ENCODE results near the gene PSME3. TPM values are rescaled to one million over a fixed set of nuclear protein-coding genes. Genes with fewer than 3 reads are reported as not detected.
A peak's percentile ranks its signal among the peaks of the same experiment; 100 is the strongest.

Gene PSME3
- total RNA-seq, 1 experiment from 2014 or later, result 222 TPM

DNA sequence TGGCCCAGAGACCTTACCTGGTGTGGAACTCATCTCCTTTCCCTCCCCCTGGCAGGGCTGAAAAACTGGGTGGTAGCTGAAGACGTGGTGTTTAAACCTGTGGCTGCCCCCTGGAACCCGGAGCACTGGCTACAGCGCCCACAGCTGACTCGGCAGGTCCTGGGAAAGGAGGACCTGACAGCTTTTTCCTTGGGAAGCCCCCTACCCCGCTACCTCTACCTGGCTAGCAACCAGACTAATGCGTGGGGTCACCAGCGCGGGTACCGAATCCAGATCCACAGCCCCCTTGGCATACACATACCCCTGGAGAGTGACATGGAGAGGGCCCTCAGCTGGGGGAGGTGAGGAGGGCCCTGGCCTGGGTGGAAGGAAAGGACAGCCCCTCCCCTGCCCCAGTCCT is 15.8 kb downstream of the PSME3 start:
- H3T11ph ChIP-seq (ENCODE audit: low read length), result no peak overlapping the region
- H3K4me1 ChIP-seq (ENCODE audit: insufficient read depth, low read length), result no peaks in the 10 kb centered on the region
- H3K27ac Mint-ChIP-seq, result no peak overlapping the region; a peak in 2 of 7 replicates
- H3K18ac ChIP-seq (ENCODE audit: insufficient read length, low read depth, low read length), result peak overlapping the region; percentile 16
- no peak overlapping the region for H3K56ac ChIP-seq (ENCODE audit: insufficient read length, low read depth, low read length)
- no peak overlapping the region for H3K9ac ChIP-seq (ENCODE audit: extremely low read depth, insufficient read length, low read length)
- no peak overlapping the region for H2BK5ac ChIP-seq (ENCODE audit: insufficient read length, low read length)
- H3K27me3 Mint-ChIP-seq (ENCODE audit: low read depth), result no peaks in the 10 kb centered on the region
- H3K4me3 Mint-ChIP-seq, result no peak overlapping the region
- H3K9me3 Mint-ChIP-seq, result no peaks in the 10 kb centered on the region; a peak in 1 of 5 replicates
- no peak overlapping the region for H4K8ac ChIP-seq (replicated peaks; ENCODE audit: insufficient read length, low read depth, low read length)
- no peak overlapping the region for H2AK5ac ChIP-seq (ENCODE audit: insufficient read length, low read length)
- no peak overlapping the region for H4K5ac ChIP-seq (ENCODE audit: insufficient read length, low read depth, low read length)
- no peaks in the 10 kb centered on the region for H3K23me2 ChIP-seq (ENCODE audit: insufficient read length, low read depth, low read length, poor library complexity, severe bottlenecking)
- H4K20me1 ChIP-seq (ENCODE audit: control insufficient read depth, insufficient read depth, insufficient read length), result no peaks in the 10 kb centered on the region
- H3K9me3 ChIP-seq (ENCODE audit: control insufficient read depth, low read depth, low read length), result no peaks in the 10 kb centered on the region
- no peak overlapping the region for H3K4me2 ChIP-seq (ENCODE audit: insufficient read depth, insufficient read length, low read length)
- H3K27me3 ChIP-seq (ENCODE audit: insufficient read depth, low read length), result no peaks in the 10 kb centered on the region
- H3K36me3 Mint-ChIP-seq (ENCODE audit: insufficient read depth in 1 of 3, low read depth in 3 of 3), result peaks cover 13 to 19% (median 16%) of the 10 kb centered on the region in 3 experiments; a peak in 6 of 7 replicates
- no peak overlapping the region for H3K27ac ChIP-seq (ENCODE audit: insufficient read length, low read depth, low read length)
- H3K79me1 ChIP-seq (ENCODE audit: insufficient read depth, low read depth, low read length, poor library complexity, severe bottlenecking), result no peaks in the 10 kb centered on the region
- no peak overlapping the region for H3K14ac ChIP-seq (ENCODE audit: insufficient read depth, low read length)
- no peak overlapping the region for H2BK12ac ChIP-seq (ENCODE audit: insufficient read length, low read depth, low read length)
- H2BK120ac ChIP-seq (ENCODE audit: low read depth, low read length, poor library complexity, severe bottlenecking), result no peak overlapping the region
- no peak overlapping the region for H3K23ac ChIP-seq (ENCODE audit: insufficient read length, low read depth, low read length)
- no peak overlapping the region for H3K4ac ChIP-seq (ENCODE audit: low read depth, low read length)
- no CpG with 5 or more reads among the region's 9 CpGs for WGBS (ENCODE audit: extremely low coverage, insufficient read length, low lambda C conversion rate)
- H2AFZ ChIP-seq (ENCODE audit: low read length), result no peak overlapping the region
- H3K4me1 Mint-ChIP-seq, result peaks cover 6 to 8% of the 10 kb centered on the region in 2 experiments; a peak in 2 of 4 replicates
- H2BK15ac ChIP-seq (ENCODE audit: low read depth, low read length), result no peak overlapping the region
- no peak for DNase-seq
- no peaks in the 10 kb centered on the region for H3K79me2 ChIP-seq (ENCODE audit: insufficient read depth, low read length)
- no peak overlapping the region for H4K91ac ChIP-seq (ENCODE audit: insufficient read length, low read depth, low read length)
- no peak for TF ChIP-seq CTCF (conservative IDR thresholded peaks at IDR 0.05)
- no peak overlapping the region for H2BK20ac ChIP-seq (ENCODE audit: low read depth, low read length, poor library complexity, severe bottlenecking)
